GM03348 (cell line): Measurements from ENCODE around the gene CWF19L2.
"Not testable (repeated sequence)": the region's sequence is repeated elsewhere in the genome, so short reads cannot be mapped to it uniquely, and the experiment has no call there.

Experiments used
- DNase-seq: peaks from one replicate; pipeline ENCODE4 v3.0.0; 2012; ENCODE audit warnings: low spot score

Gene CWF19L2

DNA sequence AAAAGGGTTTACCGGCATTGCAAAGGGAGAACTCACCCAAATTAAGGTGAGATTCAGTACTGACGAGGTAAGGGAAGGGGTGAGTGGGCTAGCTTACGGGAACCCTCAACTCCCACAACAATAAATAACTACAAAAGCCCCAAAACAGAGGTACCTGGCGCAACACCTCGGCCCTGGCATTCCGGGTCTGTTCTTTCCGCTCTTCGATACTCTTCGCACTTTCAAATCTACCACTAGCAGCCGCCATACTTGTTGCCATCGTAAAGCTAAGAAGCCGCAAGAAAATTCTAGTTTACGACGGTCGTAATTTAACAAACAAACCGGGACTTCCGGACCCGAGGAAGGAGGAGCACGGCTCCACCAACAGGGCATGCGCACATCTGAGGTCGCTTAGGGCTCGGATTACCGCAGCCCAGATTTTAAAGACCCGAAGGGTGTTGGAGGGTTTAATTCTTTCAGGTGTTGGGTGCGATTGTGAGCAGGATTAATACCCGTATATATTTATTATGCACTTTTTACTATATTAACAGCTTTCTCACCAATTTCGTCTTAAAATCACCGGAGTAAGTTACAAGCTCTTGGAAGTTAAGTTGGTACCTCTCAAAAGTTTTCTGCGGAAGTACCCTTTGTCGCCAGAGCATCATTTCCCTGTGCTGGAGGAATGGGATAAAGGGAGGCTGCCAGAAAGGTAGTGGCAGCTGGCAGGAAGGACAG is at the start of gene CWF19L2:
Gene CWF19L2, minus strand, starts transcription at position 268 of the 714 bp plus-strand sequence. Its CDS starts 9 bp downstream, at position 259.
- DNase-seq: peak; percentile 95

DNA sequence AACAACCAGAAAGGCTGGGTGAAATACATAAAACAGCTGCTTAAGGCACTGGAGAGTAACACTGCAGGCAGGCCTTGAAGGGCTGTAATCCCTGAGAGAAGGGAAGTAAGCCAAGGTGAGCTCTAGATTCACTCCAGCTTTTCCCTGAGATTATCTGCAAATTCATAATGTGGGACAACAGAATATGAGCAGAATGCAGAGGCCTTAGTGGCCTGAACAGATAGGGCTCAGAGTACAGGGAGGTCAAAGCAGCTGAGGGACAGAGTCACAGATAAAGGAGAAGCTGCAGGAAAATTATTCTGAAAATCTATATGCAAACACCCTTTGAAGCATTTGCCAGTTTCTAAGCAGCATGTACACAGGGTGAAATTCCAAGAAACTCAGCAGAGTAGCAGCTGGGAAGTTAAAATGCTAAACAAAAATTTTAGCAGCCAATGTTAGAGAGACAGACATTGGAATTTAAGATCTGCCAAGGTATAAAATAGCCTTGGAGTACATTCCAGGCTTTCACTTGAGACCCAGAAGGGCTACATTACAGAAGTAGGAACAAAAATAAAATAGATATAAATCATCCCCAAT is 48.1 kb upstream of the CWF19L2 start:
- DNase-seq: no peak

DNA sequence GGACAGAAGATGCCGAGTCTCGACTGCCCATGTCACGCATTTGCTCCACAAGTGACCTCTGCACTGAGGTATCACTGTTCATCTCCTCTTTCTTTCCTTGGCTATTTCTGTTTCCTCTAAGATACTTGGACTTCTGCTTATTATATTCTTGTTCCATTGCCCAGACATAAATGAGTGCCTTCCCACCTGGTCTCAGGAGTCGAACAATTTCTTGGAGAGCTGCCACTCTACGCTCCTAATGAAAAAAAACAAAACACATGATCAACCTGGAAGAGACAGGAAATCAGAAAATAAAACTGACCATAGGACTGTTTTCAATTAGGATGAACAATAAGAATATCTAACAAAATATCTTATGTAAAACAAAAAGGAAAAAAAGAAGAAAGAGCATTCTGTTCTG is 47.4 kb upstream of the CWF19L2 start:
- DNase-seq: no peak

DNA sequence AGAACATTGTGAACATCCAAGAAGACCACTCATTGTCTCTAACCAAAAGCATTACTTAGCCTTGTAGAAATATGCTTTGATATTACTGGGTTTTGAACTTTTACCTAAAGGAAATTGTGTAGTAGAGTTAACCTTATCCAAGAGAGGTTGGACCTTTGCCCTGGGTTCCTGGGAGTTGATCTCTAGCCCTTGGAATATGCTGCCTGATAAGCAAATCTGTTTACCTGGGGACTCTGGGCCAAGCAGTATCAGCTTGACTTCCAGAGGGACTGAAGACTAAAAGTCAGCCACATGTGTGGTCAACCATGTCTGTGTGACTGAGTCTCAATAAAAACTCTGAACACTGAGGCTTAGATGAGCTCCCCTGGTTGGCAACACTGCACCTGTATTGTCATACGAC is 44.1 kb upstream of the CWF19L2 start:
- DNase-seq: no peak

DNA sequence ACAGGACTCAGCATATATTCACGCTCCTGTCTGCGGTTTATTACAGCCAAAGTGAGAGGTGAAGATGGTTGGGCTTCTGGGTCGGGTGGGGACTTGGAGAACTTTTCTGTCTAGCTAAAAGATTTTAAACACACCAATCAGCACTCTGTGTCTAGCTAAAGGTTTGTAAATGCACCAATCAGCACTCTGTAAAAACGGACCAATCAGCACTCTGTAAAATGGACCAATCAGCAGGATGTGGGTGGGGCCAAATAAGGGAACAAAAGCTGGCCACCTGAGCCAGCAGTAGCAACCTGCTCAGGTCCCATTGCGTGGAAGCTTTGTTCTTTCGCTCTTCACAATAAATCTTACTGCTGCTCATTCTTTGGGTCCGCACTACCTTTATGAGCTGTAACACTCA is 39.7 kb upstream of the CWF19L2 start:
- not testable (repeated sequence) for DNase-seq

DNA sequence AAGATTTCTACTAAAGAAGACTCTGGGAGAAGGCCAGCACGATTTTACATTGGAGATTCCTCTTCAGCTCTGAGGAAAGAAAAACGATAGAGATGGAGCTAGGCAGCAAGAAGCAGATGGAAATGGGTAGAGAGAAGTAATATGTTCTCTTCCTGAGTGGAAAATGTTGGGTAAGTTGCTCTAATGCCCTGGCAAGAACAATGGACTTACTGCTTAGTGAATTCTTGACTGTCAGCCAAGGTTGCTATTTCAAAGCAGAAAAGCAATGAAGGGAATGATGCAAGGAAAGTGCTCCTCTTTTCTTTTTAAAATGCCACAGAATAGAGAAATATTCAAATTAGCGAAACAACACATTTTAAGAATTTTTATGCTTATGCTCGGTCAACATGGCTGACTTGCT is 38.4 kb upstream of the CWF19L2 start:
- DNase-seq: peak; percentile 75

DNA sequence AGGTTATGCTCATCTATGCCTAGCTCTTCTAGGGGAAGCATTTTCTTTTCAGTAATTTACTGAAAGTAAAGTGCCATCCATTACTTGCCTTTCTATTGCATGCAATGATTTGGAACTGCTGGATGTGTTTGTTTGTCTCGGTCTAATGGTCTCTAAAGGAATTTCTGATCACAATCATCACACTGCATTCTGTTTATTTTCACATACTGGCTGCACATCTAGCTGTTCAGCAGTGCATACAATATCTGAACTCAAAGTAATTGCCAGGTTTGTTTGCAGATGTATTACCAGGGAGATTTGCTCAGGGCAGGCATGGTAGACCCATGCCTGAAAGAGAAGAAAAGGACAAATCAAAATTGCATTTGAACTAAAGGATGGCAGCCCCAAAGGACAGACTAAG is 36.4 kb upstream of the CWF19L2 start:
- no peak for DNase-seq

DNA sequence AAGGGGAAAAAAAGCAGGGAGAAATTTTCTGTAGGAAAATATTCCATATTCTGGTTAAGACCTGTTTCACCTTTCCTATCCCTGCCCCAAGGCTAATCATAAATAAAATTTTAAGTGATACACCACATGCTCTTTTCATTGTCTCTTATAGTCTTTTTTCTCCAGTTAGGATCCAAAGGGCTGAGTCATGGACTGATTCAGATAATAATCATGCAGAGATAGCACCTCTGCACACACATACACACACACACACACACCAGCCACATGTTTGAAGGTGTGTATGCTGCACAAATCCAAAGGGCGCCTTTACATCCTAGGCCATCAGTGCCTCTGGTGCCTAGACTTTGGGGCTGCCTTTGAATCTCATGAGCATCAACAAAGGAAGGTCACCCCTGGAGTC is 35.5 kb upstream of the CWF19L2 start:
- peak; percentile 28 for DNase-seq

DNA sequence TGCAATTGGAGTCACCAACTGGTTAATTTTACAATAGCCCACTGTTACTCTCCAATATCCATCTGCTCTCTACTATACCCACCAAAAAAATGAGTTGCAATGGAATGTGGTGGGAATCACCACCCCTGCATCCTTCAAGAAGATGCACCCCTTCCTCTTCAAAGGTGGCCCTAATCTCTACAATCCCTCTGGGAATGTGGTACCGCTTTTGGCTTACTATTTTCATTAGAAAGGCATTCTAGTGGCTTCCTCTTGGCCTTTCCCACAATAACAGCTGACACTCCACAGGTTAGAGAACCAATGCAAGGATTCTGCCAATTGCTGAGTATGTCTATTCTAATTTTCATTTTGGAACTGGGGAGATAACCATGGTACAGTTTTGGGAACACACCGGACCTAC is 33.2 kb upstream of the CWF19L2 start:
- DNase-seq: no peak

DNA sequence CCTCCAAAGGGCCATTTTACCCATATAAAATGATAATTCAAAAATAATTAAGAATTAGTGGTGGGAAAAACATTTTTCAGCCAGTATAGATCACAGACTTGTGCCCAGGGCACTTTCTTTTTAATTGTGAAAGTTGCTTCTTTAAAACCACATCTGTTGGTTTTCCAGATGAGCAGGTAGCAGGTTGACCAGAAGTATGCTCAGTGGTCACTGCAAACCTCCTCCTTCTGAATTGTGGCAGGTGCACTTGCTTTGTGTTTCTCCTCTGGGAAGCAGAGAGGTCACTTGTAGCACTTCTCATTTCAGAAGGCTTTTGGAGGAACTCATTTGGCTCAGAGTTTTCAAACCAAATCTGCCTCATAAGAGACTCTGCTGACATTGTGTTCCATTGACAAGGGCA is 24.6 kb upstream of the CWF19L2 start:
- no peak for DNase-seq

DNA sequence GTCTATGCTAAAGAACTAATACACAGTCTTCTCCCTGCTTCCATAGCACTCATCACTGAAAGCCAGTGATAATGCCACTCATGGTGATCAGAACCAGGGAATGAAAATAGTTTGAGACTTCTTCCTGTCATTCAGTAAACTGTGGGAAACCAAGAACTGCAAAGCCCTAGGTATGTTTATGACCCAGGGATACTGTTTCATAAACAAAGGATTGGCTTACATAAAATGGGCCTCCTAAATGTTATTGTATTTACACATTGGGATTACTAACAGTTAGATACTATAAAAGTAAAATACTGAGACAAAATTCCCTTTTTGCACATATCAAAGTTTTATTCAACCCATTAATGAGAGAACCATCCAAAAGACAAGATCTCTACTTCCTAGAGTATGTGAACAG is 21.3 kb upstream of the CWF19L2 start:
- no peak for DNase-seq

DNA sequence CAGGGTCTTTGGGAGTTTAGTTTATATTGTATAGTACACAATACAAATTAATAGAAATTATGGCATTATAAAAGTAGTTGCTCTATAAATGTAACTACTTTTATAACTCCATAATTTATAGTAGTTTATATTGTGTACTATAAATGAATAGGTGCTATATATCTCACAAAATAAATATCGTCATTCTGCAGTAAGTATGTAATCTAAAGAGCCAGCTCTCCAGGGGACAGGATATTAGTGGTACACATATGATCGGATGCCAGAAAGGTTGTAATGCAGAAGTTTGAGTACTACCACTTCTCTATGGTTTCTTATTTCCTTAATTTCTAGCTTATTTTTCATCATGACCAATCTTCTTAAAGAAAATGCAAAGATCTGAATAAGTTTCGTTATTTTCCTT is 20.2 kb upstream of the CWF19L2 start:
- no peak for DNase-seq

DNA sequence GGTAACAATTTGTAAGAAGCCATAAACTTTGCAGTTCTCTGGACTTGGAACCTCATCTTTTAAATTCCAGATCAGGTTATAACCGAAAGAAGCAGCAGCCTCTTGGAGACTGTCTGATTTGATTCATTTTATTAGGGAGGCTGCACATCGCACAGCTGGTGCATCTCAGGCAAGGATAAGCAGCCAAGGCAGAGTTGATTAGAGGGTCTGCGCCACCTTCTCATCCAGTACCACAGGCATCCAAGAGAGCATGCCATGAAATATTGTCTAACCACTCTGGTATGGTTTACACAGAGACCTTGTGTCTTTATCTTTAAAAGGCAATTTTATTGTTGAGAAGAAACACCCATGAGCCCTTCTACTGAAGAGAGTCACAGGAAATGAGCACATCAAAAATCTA is 16.2 kb upstream of the CWF19L2 start:
- no peak for DNase-seq

DNA sequence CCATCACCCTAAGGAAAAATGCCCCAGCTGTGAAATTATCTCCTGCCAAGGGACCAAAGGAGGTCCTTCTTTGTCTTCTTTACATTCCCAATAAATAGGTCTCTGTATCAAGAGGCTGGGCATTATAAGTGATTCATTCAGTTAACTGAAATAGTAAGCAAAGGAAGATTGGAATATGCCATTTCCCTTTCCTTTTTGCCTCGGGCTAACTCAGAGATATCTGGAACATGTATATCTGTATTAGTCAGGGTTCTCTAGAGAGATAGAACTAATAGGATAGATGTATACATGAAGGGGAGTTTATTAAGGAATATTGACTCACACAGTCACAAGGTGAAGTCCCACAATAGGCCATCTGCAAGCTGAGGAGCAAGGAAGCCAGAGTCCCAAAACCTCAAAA is 15.3 kb upstream of the CWF19L2 start:
- no peak for DNase-seq

DNA sequence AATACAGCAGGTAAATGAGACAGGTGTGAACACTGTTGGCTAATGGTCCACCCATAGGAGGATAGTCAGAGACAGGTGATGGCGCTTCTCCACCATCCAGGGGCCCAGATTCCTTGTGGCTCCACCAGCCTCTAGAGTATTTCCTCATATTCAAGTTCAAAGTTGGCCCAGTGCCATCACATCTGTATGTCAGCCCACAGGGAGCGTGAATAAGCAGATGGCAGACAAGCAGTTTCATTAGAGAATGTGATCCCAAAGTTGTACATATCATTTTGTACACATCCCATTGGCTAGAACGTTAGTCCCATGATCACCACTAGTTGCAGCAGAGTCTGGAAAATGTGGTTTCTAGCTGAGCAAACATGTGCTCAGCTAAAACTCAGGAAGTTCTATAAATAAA is 11.0 kb upstream of the CWF19L2 start:
- DNase-seq: no peak

DNA sequence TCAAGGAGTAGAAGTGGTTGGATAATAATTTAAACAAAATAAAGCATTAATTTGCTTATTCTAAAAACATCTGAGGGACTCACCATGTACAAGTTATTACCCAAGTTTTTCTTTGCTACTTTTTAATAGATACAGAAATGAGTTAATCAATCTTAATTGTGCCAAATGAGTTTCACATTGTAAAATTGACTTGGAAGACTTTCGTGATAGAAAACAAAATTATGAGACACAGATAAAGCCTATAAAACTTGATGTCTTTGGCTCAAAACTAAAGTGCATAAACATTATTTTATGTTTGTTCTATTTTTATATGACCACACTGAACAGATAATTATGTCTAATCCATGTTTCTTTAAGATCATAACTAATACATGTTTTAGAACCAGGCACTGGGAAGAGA is 10.1 kb upstream of the CWF19L2 start:
- no peak for DNase-seq

DNA sequence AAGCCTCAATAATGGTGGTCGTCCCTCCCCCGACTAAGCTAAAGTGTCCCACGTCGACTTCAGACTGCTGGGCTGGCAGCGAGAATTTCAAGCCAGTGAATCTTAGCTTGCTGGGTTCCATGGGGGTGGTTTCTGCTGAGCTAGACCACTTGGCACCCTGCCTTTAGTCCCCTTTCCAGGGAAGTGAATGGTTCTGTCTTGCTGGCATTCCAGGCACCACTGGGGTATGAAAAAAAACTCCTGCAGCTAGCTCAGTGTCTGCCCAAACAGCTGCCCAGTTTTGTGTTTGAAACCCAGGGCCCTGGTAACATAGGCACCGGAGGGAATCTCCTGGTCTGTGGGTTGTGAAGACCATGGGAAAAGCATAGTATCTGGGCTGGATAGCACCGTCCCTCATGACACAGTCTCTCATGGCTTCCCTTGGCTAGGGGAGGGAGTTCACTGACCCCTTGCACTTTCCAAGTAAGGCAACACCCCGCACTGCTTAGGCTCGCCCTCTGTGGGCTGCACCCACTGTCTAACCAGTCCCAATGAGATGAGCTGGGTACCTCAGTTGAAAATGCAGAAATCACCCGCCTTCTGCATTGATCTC is 8.7 kb upstream of the CWF19L2 start:
- DNase-seq: not testable (repeated sequence)

DNA sequence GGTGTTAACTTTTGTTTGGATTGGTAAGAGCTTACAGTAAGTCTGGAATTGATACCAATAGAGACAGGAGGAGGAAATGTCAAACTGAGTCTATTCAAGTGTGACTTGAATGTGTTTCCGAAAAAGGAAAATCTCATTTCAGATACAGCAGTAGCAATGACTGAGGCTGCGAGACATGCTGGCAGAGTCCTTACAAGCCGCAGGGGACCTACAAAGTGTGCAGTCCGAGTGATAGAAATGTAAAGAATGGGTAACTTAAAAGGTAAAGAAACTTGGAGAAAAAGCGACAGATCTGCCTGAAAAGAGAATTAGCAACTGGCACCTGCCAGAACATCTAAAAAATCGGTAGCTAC is 444 bp downstream of the CWF19L2 start:
- peak; percentile 6 for DNase-seq

DNA sequence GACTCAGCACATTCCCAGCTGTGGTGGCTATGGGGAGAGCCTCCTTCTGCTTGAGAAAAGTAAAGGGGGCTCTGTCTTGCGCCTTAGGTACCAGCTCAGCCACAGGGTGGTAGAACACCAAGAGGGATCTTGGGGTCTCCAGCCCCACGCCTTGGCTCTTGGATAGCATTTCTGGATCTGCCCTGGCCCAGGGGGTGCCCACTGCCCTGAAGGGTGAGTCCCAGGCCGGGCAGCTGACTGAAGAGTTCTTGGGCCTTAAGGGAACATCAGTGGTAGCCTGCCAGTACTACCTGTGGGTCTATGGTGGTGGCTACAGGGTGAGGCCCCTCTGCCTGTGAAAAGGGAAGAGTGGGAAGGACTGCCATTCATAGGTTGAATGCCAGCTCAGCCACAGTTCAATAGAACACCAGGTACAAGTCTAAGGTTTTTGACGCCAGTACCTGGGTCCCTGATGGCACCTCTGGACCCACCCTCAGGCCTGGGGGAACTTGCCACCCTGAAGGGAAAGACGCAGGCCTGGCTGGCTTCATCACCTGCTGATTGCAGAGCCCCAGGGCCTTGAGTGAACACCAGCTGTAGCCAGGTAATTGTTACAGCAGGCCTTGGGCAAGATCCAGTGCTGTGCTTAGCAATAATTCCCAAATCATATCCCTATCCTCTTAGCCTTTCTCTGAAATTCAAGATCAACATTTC is 3.9 kb downstream of the CWF19L2 start:
- DNase-seq: no peak

DNA sequence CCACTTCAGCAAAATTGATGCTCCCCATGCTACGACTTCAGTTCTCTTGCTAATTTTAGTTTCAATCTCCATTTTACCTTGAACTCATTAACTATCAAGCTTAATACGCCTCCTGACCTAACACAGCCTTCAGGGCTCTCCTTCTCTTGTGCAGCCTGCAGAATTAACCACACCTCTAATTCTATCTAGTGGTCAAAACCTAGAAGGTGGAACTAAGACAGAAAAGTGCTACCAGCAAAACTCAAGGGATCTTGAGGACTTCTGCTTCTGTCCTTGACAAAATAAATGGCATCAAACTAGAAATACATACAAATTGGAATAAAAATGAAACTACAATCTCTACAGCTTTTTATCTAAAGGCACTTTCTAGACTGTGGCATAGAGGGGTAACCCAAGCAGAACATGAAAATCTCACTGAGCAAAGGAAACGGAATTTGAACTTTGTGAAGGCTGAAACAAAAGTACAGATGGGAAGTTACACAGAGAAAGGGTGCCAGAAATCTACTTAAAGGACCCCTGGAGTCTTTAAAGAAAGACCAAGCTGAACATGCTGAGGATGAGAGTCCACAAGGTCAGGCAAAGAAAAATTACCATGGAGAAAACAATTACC is 10.7 kb downstream of the CWF19L2 start:
- no peak for DNase-seq

DNA sequence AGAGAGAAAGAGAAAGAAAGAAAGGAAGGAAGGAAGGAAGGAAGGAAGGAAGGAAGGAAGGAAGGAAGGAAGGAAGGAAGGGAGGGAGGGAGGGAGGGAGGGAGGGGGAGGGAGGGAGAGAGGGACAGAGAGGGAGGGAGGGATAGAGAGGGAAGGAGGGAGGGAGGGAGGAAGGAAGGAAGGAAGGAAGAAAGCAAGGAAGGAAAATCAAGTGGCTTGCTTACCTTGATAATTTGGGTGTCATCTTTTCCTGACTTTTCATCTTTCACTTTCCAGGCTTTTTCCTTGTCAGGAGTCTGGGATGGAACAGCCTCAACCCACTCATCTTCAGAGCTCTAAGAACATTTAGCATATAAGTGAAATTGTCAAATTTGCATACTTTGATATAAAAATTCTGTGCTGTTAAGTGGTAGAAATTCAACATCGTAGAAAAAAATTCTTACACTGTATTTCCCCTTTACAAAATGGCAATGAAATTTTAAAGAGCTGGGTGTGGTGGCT is 14.9 kb downstream of the CWF19L2 start:
- DNase-seq: no peak

DNA sequence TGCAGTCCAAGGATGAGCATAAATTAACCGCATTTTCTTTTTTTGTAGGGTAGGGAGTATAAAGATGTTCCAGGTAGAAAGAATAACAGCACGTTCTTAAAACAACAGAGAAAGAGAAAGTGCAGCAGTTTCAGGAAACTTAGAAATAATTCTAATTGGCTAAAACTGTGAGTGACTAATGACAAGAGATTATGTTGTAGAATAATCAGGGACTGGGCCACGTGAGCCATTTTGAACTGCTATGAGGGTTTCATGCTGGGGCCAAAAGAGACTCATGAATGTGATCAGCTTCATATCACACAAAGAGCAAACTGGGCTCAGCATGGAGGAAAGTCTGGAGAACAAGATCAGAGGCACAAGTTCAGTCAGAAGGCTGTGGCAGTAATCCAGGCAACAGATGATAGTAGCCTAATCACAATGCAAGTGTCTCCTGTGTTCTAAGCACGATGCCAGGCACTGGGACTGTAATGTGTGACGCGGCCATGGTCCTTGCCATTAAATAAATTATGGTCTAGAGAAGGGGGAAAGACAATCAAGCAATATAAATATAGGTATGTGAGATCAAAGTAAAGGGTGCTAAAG is 17.9 kb downstream of the CWF19L2 start:
- no peak for DNase-seq
